Esophagus muscularis mucosa (tissue), 3 donors: ENCODE measurements around the gene CXCL12.

Experiments
- CTCF ChIP-seq, 3 experiments: fragments of 200-600 bp in 2 of 3; fragments of 450-650 bp in 1 of 3; sonication (generic) in 2 of 3; IDR thresholded peaks; one replicate each; pipeline ENCODE4 v1.5.1; 2017 to 2019; ENCODE audit warnings: antibody characterized with exemption in 3 of 3, mild to moderate bottlenecking in 2 of 3, moderate library complexity in 1 of 3
- POLR2AphosphoS5 ChIP-seq, 2 donors: sonication (generic); formaldehyde crosslinking; IDR thresholded peaks; one replicate each; pipeline ENCODE4 v1.6.1; 2017; ENCODE audit warnings: antibody characterized with exemption in 2 of 2

DNA sequence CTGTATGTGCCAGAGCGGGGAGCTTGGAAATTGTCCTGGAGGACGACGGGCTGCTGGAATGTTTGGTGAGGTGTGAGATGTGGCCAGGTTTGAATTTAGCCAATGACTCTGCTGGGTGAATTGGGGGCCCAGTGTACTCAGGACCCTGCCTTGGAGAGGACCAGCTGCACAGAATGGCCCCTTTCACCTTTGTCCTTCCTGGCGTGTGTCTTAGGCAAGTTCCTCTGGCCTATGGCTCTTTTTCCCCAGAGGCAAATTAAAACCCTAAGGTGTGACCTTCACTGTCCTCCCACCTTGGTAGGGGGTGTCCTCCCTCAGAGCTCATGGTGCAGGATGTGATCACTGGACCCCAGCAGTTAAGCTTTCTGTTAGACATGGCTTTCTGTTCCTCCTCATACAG, 47.8 kb downstream of the CXCL12 start:
- TF ChIP-seq POLR2AphosphoS5 (IDR thresholded peaks at IDR 0.05) (no peak), CTCF (IDR thresholded peaks at IDR 0.05) (no peak)
